ENCODE measurements around the gene GRIN1.
"Not testable (repeated sequence)": the region's sequence is repeated elsewhere in the genome, so short reads cannot be mapped to it uniquely, and the experiment has no call there.

The GRIN1 gene

DNA sequence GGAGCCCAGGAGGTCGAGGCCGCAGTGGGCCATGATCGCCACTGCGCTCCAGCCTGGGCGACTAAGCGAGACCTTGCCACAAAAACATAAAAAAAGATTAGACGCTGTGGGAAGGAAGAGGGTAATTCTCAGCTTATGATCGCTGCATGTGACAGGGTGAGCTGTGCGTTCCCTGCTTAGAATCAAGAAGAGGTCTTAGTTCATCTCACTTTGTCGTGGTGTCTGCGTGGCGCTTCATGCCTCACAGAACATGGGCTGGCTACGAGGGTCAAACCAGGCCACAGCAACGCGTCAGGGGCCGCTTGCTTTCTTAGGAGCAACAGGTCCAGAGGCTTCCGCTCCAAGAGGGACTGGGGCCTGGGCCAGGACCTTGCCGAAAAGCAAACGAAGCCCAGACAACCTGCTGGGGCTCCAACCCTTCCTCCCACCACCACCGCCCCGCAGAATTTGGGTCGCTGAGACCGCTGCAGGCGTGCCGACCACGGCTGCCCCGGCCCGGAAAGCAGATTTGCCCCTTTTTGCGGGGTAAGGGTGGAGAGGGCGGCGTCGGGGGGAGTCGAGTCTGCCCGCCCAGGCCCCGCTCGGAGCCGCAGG lies 10.0 kb upstream of the GRIN1 start:
- no peaks in the 10 kb centered on the region for H3K79me2 ChIP-seq
- H3K9ac ChIP-seq: no peak overlapping the region
- no peak overlapping the region for H3K27ac ChIP-seq
- H3K4me3 ChIP-seq (ENCODE audit: low read depth, low read length): peak overlapping the region; percentile 79
- peak overlapping the region; percentile 92 for H2AFZ ChIP-seq
- no peaks in the 10 kb centered on the region for H3K9me3 ChIP-seq (ENCODE audit: control insufficient read depth, low read length)
- H3K27me3 ChIP-seq (ENCODE audit: control insufficient read depth, insufficient read depth, low read length): no peaks in the 10 kb centered on the region
- H3K4me2 ChIP-seq (ENCODE audit: low read length): peak overlapping the region; percentile 67
- no peaks in the 10 kb centered on the region for H3K36me3 ChIP-seq (ENCODE audit: control insufficient read depth, insufficient read depth, low read length)
- H3K4me1 ChIP-seq: no peaks in the 10 kb centered on the region
- TF ChIP-seq, protein P1, sequence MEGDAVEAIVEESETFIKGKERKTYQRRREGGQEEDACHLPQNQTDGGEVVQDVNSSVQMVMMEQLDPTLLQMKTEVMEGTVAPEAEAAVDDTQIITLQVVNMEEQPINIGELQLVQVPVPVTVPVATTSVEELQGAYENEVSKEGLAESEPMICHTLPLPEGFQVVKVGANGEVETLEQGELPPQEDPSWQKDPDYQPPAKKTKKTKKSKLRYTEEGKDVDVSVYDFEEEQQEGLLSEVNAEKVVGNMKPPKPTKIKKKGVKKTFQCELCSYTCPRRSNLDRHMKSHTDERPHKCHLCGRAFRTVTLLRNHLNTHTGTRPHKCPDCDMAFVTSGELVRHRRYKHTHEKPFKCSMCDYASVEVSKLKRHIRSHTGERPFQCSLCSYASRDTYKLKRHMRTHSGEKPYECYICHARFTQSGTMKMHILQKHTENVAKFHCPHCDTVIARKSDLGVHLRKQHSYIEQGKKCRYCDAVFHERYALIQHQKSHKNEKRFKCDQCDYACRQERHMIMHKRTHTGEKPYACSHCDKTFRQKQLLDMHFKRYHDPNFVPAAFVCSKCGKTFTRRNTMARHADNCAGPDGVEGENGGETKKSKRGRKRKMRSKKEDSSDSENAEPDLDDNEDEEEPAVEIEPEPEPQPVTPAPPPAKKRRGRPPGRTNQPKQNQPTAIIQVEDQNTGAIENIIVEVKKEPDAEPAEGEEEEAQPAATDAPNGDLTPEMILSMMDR (IDR thresholded peaks at IDR 0.05): no peak

DNA sequence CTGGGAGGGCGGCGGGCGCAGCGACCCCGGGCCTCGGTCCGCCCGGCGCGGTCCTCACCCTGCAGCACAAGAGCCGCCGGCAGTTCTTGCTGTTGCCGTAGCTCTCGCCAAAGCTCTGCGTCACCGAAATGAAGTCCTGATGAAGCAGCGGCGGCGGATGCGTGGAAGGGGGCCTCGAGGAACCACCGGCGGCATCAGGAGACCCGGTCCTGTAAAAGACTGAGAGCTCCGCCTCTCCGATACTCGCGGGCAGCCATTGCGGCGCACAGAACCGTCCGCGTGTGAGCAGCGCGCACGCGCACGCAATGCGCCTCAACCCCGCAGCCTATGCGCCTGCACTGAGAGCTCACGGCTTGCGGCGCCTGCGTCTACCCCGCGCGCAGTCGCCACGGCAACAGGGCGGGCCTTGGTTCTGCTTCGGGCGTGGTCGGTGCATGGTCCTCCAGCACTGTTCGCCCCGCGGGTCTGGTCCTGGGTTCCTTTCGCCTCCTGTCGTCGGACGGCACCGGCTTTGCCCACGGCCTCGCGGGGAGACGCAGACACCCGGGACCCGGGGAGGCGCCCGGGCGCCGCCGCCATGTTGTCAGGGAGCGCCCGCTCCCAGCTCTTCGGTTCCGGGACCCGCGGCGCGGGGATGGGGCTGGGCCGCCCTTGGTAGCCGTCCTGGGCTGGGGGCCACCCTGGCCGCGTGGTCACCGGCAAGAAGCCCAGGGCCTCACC lies 9.3 kb upstream of the GRIN1 start:
- H3K36me3 ChIP-seq (ENCODE audit: control insufficient read depth, insufficient read depth, low read length): no peaks in the 10 kb centered on the region
- no peaks in the 10 kb centered on the region for H3K79me2 ChIP-seq
- H2AFZ ChIP-seq: peak overlapping the region; percentile 92
- H3K4me2 ChIP-seq (ENCODE audit: low read length): peak overlapping the region; percentile 67
- no peak overlapping the region for H3K9ac ChIP-seq
- H3K27ac ChIP-seq: peak overlapping the region; percentile 19
- H3K4me1 ChIP-seq: no peaks in the 10 kb centered on the region
- H3K27me3 ChIP-seq (ENCODE audit: control insufficient read depth, insufficient read depth, low read length): no peaks in the 10 kb centered on the region
- H3K4me3 ChIP-seq (ENCODE audit: low read depth, low read length): peak overlapping the region; percentile 79
- no peaks in the 10 kb centered on the region for H3K9me3 ChIP-seq (ENCODE audit: control insufficient read depth, low read length)
- TF ChIP-seq, protein P1 (IDR thresholded peaks at IDR 0.05): no peak

DNA sequence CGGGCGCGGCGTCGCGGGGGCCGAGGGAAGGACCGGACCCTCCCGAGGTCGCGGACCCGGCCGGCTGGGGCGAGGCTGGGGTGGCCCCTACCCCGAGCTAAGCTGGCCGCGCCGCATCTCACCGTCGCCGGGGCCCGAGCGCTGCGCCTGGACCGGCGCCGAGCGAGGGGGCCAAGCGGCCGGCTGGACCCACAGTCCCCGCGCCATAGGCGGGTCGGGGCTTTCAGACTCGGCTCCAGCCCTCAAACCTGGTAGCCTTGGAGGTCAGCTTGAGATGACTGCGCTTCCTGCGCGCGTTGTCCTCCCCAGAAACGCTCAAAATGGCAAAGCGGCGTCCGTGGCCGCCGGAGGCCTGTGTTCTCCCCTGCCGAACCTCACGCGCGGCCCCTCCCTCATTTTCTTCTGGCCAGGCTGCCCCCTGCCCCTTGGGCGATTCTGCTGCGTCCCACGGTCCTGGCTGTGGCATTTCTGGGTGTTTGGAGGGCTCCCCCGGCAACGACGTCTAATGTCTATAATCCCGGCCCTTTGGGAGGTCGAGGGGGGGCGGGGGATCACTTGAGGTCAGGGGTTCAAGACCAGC lies 8.7 kb upstream of the GRIN1 start:
- TF ChIP-seq, protein P1 (IDR thresholded peaks at IDR 0.05): no peak
- H3K9ac ChIP-seq: no peak overlapping the region
- no peaks in the 10 kb centered on the region for H3K27me3 ChIP-seq (ENCODE audit: control insufficient read depth, insufficient read depth, low read length)
- no peaks in the 10 kb centered on the region for H3K79me2 ChIP-seq
- H3K9me3 ChIP-seq (ENCODE audit: control insufficient read depth, low read length): no peaks in the 10 kb centered on the region
- no peaks in the 10 kb centered on the region for H3K36me3 ChIP-seq (ENCODE audit: control insufficient read depth, insufficient read depth, low read length)
- peak overlapping the region; percentile 67 for H3K4me2 ChIP-seq (ENCODE audit: low read length)
- H2AFZ ChIP-seq: peak overlapping the region; percentile 92
- H3K4me3 ChIP-seq (ENCODE audit: low read depth, low read length): peak overlapping the region; percentile 79
- H3K27ac ChIP-seq: peak overlapping the region; percentile 19
- H3K4me1 ChIP-seq: no peaks in the 10 kb centered on the region

DNA sequence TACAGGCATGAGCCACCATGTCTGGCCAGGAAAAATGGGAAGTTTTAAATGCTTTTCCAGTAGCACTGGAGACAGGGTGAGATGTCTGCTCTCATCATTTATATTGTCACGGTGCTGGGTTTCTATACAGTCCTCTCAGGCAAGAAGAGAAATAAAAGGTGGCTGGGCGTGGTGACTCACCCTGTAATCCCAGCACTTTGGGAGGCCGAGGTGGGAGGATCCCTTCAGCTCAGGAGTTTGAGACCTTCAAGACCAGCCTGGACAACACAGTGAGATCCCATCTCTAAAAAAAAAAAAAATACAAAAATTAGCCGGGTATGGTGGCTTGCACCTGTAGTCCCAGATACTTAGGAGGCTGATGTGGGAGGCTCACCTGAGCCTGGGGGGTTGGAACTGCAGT lies 4.8 kb upstream of the GRIN1 start:
- Histone ChIP-seq H3K4me3 (ENCODE audit: low read depth, low read length) (no peak overlapping the region), H2AFZ (no peak overlapping the region), H3K4me1 (no peaks in the 10 kb centered on the region), H3K9me3 (ENCODE audit: control insufficient read depth, low read length) (no peaks in the 10 kb centered on the region), H3K9ac (no peak overlapping the region), H3K79me2 (no peaks in the 10 kb centered on the region), H3K36me3 (ENCODE audit: control insufficient read depth, insufficient read depth, low read length) (no peaks in the 10 kb centered on the region), H3K27ac (no peak overlapping the region), H3K4me2 (ENCODE audit: low read length) (no peak overlapping the region), H3K27me3 (ENCODE audit: control insufficient read depth, insufficient read depth, low read length) (peaks cover 7% of the 10 kb centered on the region)
- TF ChIP-seq, protein P1 (IDR thresholded peaks at IDR 0.05): no peak

DNA sequence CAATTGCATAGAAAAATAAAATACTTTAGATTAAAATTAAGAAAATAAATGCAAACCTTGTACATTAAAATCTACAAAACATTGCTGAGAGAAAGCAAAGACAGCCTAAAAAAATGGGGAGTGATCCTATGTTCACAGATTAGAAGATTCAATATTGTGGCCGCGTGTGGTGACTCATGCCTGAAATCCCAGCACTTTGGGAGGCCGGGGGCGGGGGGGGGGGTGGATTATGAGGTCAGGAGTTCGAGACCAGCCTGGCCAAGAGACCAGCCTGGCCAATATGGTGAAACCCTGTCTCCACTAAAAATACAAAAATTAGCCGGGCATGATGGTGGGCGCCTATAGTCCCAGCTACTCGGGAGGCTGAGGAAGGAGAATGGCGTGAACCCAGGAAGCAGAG lies 3.8 kb upstream of the GRIN1 start:
- H3K79me2 ChIP-seq; H3K4me3 ChIP-seq (ENCODE audit: low read depth, low read length); H3K9ac ChIP-seq; H3K27me3 ChIP-seq (ENCODE audit: control insufficient read depth, insufficient read depth, low read length); H3K4me2 ChIP-seq (ENCODE audit: low read length); H3K9me3 ChIP-seq (ENCODE audit: control insufficient read depth, low read length); H2AFZ ChIP-seq; H3K27ac ChIP-seq; H3K36me3 ChIP-seq (ENCODE audit: control insufficient read depth, insufficient read depth, low read length); H3K4me1 ChIP-seq: not testable (repeated sequence)

Data from parathyroid adenoma (tissue), 2 donors.